B cell (primary cell): Measurements from ENCODE around the gene CSTF1.

ENCODE experiments used
- EZH2 ChIP-seq: IDR thresholded peaks from 2 replicates; pipeline ENCODE4 v1.6.1; 2012; ENCODE audit warnings: borderline replicate concordance, low read depth, mild to moderate bottlenecking, moderate library complexity, low read length; ENCODE audit not compliant: insufficient read depth, poor library complexity, severe bottlenecking
- TF ChIP-seq, protein P1 (sequence below): fragments of 200-600 bp; IDR thresholded peaks from one replicate; pipeline ENCODE4 v1.8.0; 2022; ENCODE audit warnings: antibody characterized with exemption, mild to moderate bottlenecking

DNA sequence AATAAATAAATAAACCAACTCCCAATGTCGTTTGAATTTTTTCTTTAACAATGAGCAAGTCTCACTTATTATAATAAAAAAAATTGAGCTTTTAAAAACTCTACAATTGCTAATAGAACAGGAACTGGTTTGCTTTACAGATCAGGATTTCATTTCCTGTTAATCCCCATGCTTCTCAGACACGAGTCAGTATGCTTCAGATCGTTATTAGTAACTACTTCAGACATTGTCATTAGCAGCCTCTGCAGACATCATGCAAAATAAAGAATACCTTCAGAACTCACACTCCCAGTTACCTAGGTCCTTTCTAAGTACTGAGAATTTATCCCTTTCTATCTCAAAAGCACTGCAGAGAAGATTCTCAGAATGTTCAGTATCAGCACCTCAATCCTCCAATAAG lies 43.7 kb upstream of the CSTF1 start:
- TF ChIP-seq, protein P1, sequence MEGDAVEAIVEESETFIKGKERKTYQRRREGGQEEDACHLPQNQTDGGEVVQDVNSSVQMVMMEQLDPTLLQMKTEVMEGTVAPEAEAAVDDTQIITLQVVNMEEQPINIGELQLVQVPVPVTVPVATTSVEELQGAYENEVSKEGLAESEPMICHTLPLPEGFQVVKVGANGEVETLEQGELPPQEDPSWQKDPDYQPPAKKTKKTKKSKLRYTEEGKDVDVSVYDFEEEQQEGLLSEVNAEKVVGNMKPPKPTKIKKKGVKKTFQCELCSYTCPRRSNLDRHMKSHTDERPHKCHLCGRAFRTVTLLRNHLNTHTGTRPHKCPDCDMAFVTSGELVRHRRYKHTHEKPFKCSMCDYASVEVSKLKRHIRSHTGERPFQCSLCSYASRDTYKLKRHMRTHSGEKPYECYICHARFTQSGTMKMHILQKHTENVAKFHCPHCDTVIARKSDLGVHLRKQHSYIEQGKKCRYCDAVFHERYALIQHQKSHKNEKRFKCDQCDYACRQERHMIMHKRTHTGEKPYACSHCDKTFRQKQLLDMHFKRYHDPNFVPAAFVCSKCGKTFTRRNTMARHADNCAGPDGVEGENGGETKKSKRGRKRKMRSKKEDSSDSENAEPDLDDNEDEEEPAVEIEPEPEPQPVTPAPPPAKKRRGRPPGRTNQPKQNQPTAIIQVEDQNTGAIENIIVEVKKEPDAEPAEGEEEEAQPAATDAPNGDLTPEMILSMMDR = no peak
- TF ChIP-seq EZH2 = no peak
